Occipital lobe (tissue), 2 donors: ENCODE results near the gene CABLES1. TPM values are rescaled to one million over a fixed set of nuclear protein-coding genes. Genes with fewer than 3 reads are reported as not detected.

ENCODE experiments used
- DNase-seq: peaks from one replicate; lab custom pipeline; 2025; lab: John Stamatoyannopoulos, UW
- total RNA-seq: library from RNA; depleted of rRNA; stranded (reverse); fragments of >200 nt; gene quantifications from one replicate; pipeline ENCODE4 v1.2.3, GENCODE V29; 2014

The CABLES1 gene
- total RNA-seq, 1 donor from 2014 or later: 6.7 TPM

GRCh38 chr18:23191232-23191631 lies 55.9 kb downstream of the CABLES1 start:
- DNase-seq: no peak

GRCh38 chr18:23193742-23194141 lies 58.5 kb downstream of the CABLES1 start:
- DNase-seq: no peak

- no peak for DNase-seq
Measured at GRCh38 chr18:23194155-23194996, 59.1 kb downstream of the CABLES1 start.

GRCh38 chr18:23194997-23195957 lies 60.0 kb downstream of the CABLES1 start:
- DNase-seq: no peak

- no peak for DNase-seq
Measured at GRCh38 chr18:23196119-23197007, 61.1 kb downstream of the CABLES1 start.

GRCh38 chr18:23198217-23198845 lies 63.0 kb downstream of the CABLES1 start:
- DNase-seq: no peak

- DNase-seq: no peak
Measured at GRCh38 chr18:23200756-23201155, 65.5 kb downstream of the CABLES1 start.

- no peak for DNase-seq
Measured at GRCh38 chr18:23201741-23202140, 66.5 kb downstream of the CABLES1 start.

GRCh38 chr18:23203891-23204432 lies 68.7 kb downstream of the CABLES1 start:
- no peak for DNase-seq

- DNase-seq: no peak
Measured at GRCh38 chr18:23204589-23205235, 69.4 kb downstream of the CABLES1 start.

- DNase-seq: no peak
Measured at GRCh38 chr18:23205980-23206379, 70.7 kb downstream of the CABLES1 start.

GRCh38 chr18:23207191-23207955 lies 72.1 kb downstream of the CABLES1 start:
- no peak for DNase-seq

GRCh38 chr18:23207994-23208393 lies 72.7 kb downstream of the CABLES1 start:
- DNase-seq: no peak

GRCh38 chr18:23208600-23208999 lies 73.3 kb downstream of the CABLES1 start:
- no peak for DNase-seq

- DNase-seq: no peak
Measured at GRCh38 chr18:23209031-23209430, 73.7 kb downstream of the CABLES1 start.

GRCh38 chr18:23209796-23210195 lies 74.5 kb downstream of the CABLES1 start:
- DNase-seq: no peak

- DNase-seq: no peak
Measured at GRCh38 chr18:23210526-23210925, 75.2 kb downstream of the CABLES1 start.

- no peak for DNase-seq
Measured at GRCh38 chr18:23211146-23211545, 75.9 kb downstream of the CABLES1 start.

GRCh38 chr18:23212161-23212560 lies 76.9 kb downstream of the CABLES1 start:
- DNase-seq: no peak
